GM18907 (cell line): ENCODE results near the gene TDP1.

Source experiments
- ATAC-seq: cut with Tn5 transposase; IDR thresholded peaks from one replicate; pipeline ENCODE4 v1.9.1; 2021; ENCODE audit warnings: mild to moderate bottlenecking, moderate library complexity; ENCODE audit not compliant: unreplicated experiment

The TDP1 gene

DNA sequence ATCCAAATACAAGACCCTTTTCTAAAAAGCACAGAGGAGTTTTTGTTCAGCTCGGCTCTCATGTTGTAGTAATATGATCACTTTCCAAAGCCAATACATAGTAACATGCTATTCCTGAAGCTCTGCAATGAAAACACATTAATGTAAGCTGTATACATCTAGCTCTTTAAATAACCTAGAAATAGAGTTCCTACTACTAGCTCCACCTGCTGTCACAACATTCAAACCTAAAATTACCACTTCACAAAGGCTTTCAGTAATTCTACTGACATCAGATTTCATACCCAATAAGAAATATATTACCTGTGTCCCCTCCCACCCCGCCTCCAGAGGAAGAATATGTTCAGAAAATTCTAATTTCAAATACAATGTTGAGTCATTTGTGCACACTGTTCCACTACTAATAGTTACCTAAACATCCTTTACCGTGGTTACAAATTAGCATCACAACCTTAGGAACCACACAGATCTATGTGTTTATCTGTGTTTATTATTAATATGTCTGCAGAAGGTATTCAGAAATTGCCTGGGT is 19.0 kb upstream of the TDP1 start:
- ATAC-seq = no peak

DNA sequence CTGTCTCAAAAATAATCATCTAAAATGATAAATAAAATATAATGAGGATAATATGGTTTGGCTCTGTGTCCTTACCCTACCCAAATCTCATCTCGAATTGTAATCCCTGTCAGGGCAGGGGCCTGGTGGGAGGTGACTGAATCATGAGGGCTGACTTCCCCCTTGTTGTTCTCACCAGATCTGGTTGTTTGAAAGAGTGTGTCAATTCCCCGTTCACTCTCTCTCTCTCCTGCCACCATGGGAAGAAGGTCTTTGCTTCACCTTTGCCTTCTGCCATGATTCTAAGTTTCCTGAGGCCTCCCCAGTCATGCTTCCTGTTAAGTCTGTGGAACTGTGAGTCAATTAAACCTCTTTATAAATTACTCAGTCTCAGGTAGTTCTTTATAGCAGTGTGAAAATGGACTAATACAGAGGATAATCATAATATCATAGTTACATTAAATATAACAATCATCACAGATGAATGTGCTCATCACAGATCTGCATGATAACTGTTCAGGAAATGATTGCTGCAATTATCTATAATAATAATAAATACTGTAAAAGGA is 13.8 kb upstream of the TDP1 start:
- ATAC-seq = no peak

DNA sequence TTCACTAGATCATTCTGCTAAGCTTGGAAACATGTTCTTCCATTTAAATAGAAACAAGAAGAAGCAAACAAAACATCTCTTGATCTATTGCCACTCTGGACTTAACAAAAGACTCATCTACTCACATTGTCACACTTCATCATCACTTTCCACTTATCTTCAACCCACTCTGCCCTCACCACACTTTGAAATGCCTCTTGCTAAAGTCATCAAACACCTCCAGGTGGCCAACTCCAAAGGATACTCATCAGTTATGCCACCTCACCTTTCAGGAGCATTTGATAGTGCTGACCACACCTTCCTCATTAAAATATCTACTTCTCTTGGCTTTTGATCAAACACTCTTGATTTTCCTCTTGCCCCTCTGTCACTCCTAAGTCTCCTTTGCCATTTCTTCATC is 8.4 kb upstream of the TDP1 start:
- ATAC-seq = no peak

DNA sequence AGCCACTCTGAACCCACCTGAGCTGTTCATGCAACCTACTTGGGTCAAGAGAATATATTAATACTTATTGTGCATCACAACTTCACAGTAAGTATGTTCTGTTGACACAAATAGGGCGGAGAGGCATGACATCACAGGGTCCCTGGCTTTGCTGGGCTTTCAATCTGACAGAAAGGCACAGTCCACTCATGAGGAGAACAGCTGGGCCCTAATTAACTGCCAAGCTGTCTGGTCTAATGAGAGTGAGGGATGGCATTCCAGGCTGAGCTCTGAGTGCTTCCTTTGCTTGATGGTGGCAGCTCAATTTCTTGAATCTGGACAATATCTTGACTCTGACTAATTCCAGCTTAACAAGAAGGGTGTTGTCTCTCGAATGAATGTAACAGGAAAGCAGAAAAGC is 3.2 kb upstream of the TDP1 start:
- no peak for ATAC-seq

DNA sequence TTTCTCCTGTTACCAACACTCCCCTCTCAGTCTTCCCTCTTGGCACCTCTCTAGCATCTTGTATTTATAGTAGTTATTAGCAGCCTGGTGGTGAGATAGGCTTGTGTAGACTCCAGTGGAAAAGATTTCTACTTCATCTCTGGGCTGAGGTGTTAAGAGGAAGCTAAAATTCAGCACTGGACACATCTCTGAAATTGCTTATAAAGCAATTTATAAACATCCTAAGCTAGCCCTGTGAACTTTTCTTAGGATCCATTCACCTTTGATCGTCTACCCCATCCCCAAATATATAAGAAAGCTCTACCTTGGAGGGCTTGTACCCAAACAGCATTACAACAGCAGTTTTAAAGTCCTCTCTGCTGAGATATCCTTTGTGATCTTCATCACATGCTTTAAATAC is 2.1 kb upstream of the TDP1 start:
- no peak for ATAC-seq

DNA sequence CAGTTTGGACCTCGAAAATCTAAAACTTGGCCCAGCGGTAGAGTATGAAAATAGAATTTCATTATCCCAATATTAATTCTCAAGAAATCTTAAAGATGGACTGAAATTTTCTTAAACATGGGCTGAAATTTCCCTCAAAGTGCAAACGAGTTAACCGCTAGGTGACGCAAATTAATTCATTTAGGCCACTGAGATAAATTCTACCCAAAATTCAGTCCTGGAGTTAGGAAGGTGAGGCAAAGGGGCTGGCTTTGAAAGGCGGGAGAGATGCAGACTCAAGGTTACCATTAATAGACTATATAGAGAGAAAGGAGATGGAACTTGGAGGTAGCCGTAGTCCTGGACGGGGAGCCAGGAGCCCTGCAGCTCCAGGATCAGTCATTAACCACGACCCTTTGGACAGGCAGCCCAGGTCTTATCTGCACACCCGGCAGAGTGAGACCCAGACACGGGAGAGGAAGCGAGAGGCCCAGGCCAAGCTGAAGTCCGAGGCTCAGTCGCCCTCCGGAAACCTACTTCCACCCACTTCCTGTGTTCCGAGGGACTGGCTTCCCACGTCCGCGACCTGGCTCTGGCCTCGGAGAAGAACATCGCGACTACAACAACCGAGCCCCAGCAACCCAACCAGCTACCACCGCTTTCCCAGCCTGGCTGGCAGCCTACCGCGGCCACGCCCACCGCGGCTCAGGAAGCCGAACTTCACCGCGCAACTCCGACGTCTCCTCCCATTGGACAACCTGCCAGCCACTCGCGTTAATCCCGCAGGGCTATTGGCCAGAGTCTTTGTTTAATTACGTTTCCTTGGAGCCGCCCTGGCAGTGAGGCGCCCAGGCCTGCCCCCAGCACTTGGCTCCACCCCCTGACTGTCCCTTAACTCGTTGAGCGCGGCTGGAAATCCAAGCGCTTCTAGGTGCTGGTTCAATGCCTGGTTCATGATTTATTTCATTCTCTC is 1.4 kb upstream of the TDP1 start, which contains the start of gene EFCAB11:
Gene EFCAB11, minus strand, starts transcription at position 661 of the 952 bp plus-strand sequence. Its CDS starts 70 bp downstream, at position 591.
- ATAC-seq = peak; percentile 86

DNA sequence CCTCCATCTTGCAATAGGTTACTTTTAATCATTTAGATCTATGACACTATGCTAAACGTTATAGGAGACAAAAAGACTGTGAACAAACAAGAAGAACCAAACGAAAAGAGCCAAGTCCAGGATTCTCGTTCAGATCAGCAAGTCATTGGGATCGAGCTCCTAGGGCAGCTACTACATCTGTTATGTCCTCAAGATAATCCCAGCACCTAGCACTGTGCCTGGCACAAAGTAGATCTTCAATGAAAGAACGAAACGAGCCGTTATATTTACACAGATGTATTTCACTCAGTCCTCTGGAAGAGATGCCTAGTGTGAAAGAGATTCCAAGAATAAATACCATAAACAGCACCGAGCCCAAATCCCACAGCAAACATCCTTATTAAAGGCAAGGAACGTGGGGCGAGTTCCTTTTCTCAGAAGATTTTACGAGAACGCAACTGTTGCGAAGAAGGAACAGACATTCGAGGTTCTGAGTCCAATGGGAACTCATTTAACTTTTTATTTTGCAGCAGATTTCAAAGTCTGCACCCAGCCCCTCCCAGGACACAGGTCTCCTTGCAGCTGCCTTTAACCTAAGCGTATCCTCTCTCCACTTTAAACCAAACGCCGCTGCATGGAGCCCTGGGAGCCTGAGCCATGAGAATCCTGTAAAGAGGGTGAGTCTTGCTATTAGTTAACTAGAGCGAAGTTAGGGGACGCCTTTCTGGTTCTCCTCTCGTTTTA is 544 bp upstream of the TDP1 start:
- ATAC-seq = peak; percentile 27

DNA sequence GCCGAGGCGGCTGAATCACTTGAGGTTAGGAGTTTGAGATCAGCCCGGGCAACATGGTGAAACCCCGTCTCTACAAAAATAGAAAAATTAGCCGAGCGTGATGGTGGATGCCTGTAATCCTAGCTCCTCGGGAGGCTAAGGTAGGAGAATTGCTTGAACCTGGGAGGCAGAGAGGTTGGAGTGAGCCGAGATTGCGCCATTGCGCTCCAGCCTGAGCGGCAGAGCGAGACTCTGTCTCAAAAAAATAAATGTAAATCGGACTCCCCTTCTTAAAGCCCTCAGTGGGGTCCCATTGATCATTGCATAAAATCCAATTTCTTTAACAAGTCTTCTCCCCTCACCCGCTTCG is 908 bp downstream of the TDP1 start:
- no peak for ATAC-seq

DNA sequence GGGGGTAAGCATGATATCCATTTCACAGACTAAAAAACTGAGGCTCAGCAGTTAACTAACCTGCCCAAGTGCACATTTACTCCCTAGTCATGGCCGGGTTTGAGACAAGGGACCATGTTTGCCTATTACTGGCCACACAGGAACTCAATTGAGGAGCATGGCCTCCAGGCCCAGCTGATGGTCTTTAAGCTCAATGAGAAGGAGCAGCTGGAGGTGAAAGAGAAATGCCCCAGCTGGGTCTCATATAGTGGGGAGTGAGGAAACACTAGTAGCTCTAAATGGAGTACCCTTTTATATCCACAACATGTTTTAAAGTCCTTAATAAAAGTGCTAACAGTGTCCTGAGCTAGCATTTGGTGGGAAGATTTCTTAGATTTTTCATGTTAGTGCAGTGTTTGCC is 1.6 kb downstream of the TDP1 start:
- no peak for ATAC-seq

DNA sequence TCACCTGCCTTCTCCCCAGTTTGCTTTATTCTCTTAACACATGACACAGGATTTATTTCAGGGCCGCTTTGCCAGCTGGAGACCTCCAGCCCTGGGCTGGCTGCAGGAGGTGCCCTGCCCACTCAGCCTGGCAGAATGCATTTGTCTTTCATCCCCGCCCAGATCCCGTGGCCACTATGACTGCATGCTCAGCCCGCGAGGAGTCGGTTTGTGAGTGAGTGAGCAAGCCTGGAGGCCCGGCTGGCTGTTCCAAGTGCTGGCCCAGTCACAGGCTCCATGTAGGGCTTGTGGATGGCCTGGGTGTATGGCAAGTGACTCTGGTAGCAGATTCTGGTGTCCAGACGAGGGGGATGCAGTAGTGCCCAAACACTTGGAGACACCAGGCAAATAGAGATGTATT is 2.1 kb downstream of the TDP1 start:
- ATAC-seq = no peak

DNA sequence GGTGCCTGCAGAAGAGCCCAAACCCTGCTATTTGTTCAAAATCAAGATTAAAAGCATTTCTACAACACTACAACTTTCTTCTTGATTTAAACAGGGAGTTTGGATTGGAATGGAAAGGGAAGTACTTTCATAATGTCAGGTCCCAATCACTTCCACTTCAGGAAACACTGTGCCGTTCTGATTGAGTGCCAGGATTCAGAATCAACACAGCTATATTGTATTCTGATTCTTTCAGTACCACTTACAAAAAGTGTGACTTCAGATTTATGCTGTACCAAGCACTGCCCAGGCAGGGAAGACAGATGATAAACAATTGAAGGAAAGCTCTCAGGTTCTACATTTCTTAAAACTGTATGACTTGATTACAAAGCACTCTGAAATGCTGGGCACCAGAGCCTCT is 3.2 kb downstream of the TDP1 start:
- no peak for ATAC-seq

DNA sequence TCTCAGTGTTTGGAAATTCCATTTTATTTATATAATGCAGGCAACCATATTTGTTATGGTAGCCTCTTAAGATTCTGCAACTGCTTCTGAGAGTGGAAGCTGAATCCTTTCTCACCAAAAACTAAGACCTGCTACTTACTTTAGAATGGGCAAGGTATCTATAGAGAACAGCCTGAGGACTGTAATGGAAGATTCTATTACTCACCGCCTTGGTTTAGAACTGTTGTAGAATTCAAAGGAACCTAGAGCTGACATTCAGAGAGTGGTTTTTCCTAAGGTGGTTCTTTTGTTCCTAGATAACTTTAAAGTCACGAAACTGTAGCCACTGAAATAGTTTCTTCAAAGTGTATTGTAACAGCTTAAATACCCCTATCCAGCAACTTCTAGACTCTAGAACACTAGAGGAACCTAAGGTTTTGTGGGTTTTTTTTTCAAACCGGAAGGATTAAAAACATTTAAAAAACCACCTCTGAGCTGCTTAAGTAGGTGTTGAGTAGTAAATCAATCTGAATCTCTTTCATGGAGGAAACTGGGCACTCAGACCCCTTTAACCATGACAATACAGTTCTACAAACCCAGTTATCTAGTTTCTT is 4.2 kb downstream of the TDP1 start:
- ATAC-seq = no peak

DNA sequence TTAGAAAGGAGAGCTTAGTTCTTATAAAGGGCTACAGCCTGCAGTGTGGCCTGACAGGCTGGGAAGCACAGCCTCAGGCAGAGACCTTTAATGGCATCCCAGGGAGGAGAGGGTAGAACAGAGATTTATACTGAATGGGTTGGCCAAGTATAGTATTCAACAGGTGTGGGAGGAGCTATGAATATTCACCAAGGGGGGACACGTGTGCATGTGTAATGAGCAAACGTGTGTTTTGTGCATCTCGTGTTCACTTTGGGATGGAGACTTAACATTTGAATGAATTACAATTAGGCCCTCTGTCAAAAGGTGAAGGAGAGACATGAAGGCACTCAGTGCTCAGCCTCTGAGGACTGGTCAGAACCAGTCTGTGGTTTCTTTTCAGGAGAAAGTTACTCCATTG is 5.2 kb downstream of the TDP1 start:
- no peak for ATAC-seq

DNA sequence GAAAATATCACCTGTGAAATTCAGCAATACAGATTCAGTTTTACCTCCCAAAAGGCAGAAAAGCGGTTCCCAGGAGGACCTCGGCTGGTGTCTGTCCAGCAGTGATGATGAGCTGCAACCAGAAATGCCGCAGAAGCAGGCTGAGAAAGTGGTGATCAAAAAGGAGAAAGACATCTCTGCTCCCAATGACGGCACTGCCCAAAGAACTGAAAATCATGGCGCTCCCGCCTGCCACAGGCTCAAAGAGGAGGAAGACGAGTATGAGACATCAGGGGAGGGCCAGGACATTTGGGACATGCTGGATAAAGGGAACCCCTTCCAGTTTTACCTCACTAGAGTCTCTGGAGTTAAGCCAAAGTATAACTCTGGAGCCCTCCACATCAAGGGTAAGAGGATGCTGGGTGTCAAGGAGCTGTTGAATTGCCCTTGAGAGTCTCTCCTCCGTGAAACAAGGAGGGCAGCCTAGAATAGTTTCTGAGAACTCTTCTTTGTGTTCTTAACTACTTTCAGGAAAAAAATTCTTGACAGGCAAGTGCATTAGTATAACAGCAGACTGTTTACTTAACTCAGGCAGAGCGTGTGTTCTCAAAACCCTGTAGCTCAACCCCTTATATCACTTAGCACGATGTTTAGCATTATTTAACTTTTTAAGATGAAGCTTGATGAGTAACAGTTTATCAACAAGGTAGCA is 7.7 kb downstream of the TDP1 start:
- no peak for ATAC-seq

DNA sequence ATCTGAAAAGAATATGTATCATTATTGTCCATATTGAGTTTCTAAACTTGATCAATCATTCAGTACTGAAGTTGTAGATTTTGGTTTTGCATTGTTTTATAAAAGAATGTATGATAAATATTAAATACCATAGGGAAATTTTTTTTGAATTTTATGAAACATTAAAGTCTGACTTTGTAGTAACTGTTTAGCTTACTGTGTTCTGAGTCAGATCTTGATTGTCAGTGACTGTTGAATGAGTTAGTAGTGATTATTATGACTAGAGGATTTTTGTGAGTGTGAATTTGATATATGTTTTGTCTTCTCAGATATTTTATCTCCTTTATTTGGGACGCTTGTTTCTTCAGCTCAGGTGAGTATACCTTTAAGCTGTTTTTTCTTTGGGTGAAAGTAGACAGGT is 10.1 kb downstream of the TDP1 start:
- ATAC-seq = no peak

DNA sequence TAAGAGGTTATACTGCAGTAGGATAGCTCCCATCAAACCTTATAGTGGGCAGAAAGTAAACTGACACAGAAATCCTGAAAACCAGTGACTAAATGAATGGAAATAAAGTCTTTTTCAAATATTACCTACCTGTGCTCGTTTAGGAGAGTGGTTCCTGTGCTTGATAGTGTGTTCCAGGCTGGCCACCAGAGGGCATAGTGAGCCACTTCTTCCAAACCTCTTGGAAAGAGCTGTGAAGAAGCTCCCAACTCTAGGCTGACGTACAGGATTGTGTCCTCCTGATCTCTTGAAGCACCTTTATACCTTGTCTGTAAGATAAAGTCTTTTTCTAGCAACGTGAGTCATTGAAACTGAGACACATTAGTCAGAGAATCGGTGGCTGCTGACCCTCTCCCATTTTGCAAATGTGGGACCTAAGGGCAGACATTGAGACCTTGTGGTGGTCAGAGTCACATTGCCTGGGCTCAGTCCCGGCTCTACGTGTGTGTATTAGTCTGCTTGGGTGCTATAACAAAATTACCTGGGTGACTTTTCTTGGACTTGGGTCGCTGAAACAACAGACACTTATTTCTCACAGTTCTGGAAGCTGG is 17.6 kb downstream of the TDP1 start:
- ATAC-seq = peak; percentile 76

DNA sequence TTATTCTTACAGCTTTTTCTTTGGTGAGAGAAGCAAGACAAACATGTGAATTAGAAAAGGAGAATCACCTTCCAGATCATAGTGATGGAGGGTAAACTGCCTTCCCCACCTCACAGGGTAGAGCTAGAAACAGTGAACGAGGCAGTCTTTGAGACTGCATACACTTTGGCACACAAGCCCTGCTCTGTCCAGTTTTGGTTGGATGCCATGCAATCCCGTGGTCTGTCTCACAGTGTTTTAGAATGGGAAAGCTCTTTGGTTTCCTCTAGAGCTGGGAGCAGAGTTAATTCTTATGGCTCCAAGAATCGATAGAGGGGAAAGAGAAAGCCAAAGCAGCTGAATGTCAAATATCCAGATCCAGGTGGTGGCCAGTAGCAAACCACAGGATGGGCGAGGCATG is 21.9 kb downstream of the TDP1 start:
- no peak for ATAC-seq

DNA sequence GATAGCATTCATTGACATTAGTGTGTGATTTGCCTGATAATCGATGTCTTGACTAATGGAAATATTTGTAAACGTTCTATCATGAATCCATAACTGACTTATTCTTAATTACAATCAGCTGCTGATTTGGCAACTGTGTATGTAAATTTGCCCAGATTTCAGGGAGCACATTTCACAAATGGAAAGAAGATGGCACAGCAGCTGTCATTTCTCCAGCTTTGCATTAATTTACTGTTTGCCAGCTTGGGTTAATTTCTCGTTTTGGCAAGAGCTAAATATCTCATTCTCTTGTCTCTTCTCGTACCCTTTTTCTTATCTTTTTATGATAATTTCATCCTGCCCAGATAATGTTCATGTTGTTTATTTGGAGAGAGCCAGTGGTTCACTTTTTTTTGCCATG is 22.9 kb downstream of the TDP1 start:
- ATAC-seq = no peak

DNA sequence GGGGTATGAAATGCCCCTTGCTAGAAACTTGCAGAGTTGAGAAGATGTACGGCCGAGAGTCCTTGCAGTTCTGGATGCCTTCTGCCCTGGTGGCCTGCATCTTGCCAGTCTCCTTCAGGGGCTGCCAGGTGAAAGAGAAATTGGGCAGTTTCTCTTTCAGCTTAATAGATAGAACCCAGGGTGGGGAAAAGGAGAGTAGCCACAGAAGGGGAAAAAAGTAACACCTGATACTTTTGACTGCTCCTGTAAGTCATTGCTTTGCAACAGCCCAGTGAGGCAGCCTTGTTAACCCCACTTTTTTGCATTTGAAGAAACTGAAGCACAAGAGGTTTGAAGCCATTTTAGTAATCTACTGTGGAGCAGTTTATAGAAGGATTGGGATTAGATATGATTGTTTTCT is 27.6 kb downstream of the TDP1 start:
- ATAC-seq = no peak

DNA sequence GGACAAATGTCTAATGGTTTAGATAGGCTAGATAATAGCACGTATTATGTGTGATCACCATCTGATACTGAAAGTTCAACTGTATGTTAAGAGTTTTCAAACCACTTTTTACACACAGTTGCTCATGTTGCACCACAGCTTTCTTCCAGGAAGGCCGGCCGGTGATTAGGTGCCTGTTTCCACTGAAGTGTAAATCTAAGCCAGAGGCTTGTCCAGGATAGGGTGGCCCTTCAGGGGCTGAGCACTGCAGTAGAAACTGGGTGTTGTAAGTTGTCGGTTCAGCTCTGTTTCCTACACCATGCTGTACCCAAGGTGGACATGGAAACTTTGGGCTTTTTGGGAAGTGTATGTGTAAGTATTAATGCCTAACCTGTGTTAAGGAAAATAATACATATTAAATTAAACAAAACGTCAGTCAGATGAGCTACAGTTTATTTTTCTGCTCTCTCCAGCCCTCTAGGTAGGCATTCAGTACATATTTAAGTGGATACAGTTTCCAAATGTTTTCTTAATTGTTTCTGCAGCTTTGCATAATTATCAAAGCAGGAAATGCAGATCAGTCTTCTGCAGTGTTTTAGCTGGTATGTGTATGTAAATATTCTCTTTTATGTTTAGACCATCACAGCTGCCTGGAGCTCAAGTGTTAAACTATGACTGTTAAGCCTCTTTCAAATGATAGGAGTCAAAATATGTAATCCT is 30.9 kb downstream of the TDP1 start:
- ATAC-seq = no peak
